Fibroblast of mammary gland (primary cell): Measurements from ENCODE around the gene PRR12.

Source experiments
- DNase-seq: peaks from one replicate; pipeline ENCODE4 v3.0.0-alpha.2; 2010; ENCODE audit warnings: low read depth
- H3K4me3 ChIP-seq: 2 replicates; pipeline ENCODE4 v1.5.1; 2011; ENCODE audit warnings: low read depth, mild to moderate bottlenecking, low read length, moderate library complexity; ENCODE audit not compliant: control insufficient read depth
- CTCF ChIP-seq: conservative IDR thresholded peaks from 2 replicates; pipeline ENCODE4 v1.5.1; 2011; ENCODE audit warnings: low read depth, low read length, inconsistent platforms; ENCODE audit not compliant: control insufficient read depth, insufficient read depth

PRR12 gene

GRCh38 chr19:49595819-49596404, 4.9 kb downstream of the PRR12 start:
- DNase-seq, result no peak
- H3K4me3 ChIP-seq, result no peak overlapping the region
- no peak for TF ChIP-seq CTCF

GRCh38 chr19:49596407-49596806, 5.4 kb downstream of the PRR12 start:
- TF ChIP-seq CTCF, result no peak
- DNase-seq, result no peak
- H3K4me3 ChIP-seq, result no peak overlapping the region

- TF ChIP-seq CTCF, result no peak
- no peak for DNase-seq
- H3K4me3 ChIP-seq, result no peak overlapping the region
Measured at GRCh38 chr19:49596954-49597702, 6.1 kb downstream of the PRR12 start.

- no peak for DNase-seq
- H3K4me3 ChIP-seq, result no peak overlapping the region
- no peak for TF ChIP-seq CTCF
Measured at GRCh38 chr19:49597703-49597974, 6.7 kb downstream of the PRR12 start.

GRCh38 chr19:49599378-49600295, 8.7 kb downstream of the PRR12 start:
- no peak for DNase-seq
- TF ChIP-seq CTCF, result no peak
- no peak overlapping the region for H3K4me3 ChIP-seq

- TF ChIP-seq CTCF, result no peak
- no peak overlapping the region for H3K4me3 ChIP-seq
- no peak for DNase-seq
Measured at GRCh38 chr19:49601482-49602038, 10.6 kb downstream of the PRR12 start.
